Jurkat, Clone E6-1 (cell line): ENCODE data around the gene PLEKHA6.
"Not testable (repeated sequence)": the region's sequence is repeated elsewhere in the genome, so short reads cannot be mapped to it uniquely, and the experiment has no call there.

Experiments
- DNase-seq: peaks from one replicate; pipeline ENCODE4 v3.0.0-alpha.2; 2011; ENCODE audit warnings: low read depth, low spot score
- H3K4me3 ChIP-seq: 2 replicates; pipeline ENCODE4 v1.5.1; 2011; ENCODE audit warnings: mild to moderate bottlenecking, low read length, control low read depth, moderate library complexity

Gene PLEKHA6

DNA sequence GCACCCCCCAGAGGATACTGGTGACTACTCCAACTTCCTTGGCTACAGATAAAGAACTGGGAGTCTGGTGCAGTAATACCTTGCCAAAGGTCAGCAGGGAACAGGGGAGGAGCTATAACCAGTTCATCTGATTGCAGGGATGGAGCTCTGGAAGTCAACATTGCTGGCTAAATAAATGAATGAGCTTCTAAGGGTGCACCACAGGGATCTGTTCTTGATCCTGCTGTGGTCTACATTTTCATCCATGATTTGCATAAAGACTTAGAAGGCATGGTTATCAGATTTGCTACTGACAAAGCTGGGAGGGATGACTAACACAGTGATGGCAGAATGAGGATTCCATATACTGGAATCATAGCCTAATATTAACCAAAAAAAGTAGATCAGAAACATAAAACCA is 18.3 kb downstream of the PLEKHA6 start:
- no peak overlapping the region for H3K4me3 ChIP-seq
- no peak for DNase-seq

DNA sequence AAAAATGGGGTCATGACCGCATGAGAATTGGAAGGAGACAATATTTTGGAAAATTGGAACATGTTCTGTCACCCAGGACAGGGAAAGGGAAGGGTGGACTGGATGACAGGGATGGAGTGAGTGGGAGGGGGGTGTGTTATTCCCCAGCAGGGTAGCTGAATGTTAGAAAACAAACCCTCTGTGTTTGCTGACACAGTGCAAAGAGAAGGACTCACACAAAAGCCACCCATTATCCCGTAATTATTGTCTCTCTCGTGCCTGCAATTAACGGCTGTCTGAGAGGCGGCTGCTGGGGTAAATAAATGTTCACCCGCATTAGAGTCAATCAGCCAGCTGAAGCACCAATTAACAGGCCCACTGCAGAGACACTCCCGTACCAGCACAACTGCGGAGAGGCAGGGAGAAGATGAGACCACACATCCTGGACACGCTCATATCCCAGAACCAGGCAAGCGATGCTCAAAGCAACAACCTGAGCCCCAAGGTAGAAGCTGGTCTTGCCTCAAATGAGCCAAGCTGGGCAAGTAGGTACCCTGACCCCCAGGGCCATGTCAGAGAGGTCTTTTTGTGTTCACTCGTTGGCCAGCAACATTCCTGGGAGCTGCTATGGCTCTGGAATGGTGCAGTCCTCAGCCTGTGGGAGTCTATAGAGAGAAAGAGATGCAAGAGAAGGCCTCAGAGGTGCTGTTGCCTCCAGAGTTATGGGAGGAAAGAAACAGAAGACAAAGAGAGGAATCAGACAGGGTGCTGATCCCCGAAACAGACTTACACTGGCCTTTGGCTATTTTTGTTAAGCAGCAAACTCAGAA is 19.4 kb downstream of the PLEKHA6 start:
- no peak overlapping the region for H3K4me3 ChIP-seq
- no peak for DNase-seq

DNA sequence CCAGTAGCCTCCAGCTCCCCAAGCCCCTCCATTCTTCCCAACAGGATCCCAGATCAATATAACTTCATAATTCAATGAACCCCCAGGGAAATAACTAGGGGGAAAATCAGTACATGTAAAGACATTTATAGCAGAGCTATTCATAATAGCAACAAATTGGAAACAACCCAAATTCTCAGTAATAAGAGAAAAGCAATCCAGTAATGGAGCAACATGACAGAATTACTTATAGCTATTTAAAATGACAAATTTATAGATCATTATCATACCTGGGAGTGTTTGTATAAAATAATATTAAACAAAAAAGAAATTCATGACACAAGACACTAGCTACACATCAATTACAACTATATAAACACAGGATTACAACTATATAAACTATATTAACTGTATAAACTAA is 20.2 kb downstream of the PLEKHA6 start:
- no peak overlapping the region for H3K4me3 ChIP-seq
- DNase-seq, result no peak

DNA sequence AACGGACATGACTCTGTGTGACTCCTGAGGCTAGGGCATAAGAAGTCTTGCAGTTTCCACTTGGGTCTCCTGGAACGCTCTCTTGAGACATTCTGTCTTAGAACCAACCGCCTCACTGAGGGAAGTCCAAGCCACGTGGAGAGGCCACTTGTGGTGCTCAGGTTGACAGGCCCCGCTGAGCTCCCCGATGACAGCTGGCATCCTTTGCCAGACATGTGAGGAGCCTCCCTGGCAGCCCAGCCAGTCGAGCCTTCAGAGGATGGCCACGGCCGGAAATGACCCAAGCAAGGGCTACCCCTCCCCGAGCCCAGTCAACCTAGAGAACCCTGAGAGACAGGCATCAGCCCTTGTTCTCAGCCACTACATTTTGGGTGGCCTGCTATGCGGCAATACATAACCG is 20.7 kb downstream of the PLEKHA6 start:
- DNase-seq, result no peak
- no peak overlapping the region for H3K4me3 ChIP-seq

DNA sequence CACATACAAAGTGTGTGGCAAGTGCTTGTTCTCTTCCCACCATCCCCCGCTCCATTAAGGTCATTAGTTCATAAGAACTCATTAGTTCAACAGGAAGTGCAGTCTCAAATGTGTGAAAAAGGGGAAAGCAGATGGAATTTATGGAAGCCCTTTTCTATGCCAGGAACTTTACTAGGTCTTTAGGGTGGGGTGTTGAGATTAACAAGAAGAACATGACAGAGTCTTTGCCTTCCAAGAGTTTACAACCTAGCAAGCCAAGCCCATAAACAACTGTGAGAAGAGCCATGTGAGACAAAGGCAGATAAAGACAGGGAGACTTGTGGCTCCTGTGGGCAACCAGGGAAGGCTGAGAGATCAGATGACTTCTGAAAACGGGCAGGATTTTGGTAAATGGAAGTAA is 21.4 kb downstream of the PLEKHA6 start:
- DNase-seq, result no peak
- no peak overlapping the region for H3K4me3 ChIP-seq

DNA sequence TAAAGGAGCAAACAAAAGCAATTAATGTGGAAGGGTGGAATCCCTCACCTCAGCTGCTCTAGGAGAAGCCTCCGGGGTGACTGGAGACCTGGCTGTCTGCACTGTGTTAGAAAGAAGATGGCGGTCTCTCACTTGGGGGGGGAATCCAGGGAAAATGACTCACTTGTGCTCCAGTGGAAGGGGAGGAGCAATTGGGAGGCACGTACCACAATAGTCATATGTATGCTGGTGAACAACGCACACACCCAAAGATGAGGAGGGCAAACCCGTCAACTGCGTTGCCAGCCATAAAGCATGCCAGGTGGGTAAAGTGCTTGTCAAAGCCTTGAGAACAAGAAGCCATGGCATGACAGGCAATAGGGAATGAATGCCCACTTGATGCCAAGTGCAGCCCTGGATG is 22.1 kb downstream of the PLEKHA6 start:
- no peak for DNase-seq
- no peak overlapping the region for H3K4me3 ChIP-seq

DNA sequence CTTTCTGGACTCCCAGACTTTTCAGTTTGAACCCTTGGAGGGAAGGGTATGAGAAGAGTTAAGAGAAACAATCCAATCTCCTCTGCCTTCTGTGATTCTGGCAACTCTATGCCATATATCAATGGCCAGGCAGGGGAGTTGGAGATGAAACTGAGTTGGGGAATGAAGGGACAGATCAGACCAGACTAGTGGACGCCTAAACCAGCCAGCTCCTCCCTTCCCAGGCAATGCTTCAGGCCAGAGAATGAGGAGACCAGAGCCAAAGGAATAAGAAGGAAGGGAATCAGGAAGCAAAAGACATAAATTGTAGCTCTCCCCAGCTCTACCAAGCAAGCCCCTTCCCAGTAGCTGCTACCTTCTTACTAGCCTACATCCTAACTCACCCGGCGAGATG is 22.7 kb downstream of the PLEKHA6 start:
- DNase-seq, result no peak
- H3K4me3 ChIP-seq, result no peak overlapping the region

DNA sequence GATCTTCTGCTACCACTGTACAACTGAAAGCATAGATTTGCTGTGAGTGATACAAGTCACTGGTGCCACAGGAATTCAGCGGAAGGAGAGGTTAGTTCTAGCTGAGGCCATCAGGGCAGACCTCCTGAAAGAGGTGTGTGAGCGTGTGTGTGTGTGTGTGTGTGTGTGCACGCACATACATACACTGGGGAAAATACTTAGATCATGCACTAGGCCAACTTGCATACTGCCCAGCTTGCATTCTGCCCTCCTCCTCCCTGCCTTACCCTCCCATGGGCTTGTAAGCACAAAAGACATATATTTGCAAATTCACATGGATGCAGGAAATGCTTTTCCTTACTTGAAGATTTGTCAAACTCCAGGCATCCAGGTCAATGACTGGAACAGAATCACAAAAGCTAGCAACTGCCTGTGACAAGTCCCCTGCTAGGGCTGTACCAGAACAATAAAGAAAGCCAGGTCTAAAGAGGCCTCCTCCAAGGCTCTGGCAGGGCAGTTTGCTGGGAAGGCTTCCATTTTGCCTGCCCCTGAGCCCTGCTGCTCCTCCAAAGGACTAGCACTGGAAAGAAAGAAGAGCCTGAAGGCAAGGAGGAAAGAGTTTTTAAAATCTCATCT is 23.2 kb downstream of the PLEKHA6 start:
- no peak overlapping the region for H3K4me3 ChIP-seq
- no peak for DNase-seq

DNA sequence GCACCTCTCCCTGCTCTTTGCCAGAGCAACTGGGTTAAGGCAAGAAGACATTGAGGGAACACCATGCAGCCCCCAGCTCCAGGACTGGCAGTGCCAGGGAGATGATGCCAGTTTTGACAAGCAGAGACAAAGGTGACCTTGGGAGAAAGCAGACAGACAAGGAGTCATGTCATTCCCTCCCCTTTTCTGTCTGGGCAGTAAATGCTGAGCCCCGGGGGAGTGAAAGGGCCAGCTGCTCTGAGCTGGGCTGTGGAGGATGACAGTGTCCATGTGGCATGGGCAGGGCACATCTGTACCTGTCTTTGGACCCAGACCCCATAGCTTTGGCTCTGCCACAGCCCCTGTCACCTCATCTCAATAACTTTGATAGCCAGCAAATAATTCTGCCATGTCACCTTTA is 24.2 kb downstream of the PLEKHA6 start:
- DNase-seq, result no peak
- no peak overlapping the region for H3K4me3 ChIP-seq

DNA sequence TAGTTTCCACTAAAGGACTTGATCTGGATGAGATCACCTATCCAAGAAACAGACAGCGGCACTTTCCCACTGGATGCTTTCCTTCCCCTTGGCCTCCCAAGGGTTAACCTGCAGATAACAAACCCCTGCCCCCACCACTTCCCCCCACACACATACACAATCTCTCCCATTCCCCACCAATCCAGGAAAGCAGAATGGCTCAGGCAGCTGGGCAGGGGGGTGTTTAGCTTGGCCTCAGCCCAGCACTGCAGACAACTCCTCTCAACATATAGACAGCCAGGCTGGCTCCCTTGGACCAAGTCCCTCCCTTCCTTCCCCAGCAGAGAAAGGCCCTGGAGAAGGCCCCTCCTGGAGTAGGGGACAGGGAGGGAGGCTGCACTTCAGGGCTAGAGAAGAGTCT is 24.6 kb downstream of the PLEKHA6 start:
- no peak for DNase-seq
- no peak overlapping the region for H3K4me3 ChIP-seq

DNA sequence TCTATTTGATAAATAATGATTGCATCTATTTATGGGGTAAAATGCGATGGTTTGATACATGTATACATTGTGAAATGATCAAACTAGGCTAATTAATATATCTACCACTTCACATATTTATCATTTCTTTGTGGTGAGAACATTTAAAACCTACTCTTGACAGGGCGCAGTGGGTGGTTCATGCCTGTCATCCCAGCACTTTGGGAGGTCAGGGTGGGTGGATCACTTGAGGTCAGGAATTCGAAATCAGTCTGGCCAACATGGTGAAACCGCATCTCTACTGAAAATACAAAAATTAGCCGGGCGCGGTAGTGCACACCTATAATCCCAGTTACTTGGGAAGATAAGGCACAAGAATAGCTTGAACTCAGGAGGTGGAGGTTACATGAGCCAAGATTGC is 25.3 kb downstream of the PLEKHA6 start:
- no peak for DNase-seq
- H3K4me3 ChIP-seq, result no peak overlapping the region

DNA sequence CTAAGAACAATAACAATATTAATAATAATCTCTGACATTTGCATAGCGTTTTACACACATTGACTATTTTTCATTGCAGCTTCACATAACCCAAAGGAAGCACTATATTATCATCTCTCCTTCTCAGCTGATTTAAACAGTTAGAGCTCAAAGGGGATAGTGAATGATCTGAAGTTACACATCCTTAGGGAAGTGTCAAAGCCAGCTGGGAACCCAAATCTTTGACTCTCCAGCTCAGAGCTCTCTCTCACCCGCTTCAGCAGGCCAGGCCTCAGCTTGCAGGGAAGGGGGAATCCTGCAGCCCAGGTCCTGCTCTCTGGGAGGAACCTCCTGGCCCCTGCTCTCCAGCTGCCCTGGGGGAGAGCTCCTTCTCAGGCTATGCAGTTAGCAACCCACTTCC is 26.3 kb downstream of the PLEKHA6 start:
- H3K4me3 ChIP-seq, result no peak overlapping the region
- no peak for DNase-seq

DNA sequence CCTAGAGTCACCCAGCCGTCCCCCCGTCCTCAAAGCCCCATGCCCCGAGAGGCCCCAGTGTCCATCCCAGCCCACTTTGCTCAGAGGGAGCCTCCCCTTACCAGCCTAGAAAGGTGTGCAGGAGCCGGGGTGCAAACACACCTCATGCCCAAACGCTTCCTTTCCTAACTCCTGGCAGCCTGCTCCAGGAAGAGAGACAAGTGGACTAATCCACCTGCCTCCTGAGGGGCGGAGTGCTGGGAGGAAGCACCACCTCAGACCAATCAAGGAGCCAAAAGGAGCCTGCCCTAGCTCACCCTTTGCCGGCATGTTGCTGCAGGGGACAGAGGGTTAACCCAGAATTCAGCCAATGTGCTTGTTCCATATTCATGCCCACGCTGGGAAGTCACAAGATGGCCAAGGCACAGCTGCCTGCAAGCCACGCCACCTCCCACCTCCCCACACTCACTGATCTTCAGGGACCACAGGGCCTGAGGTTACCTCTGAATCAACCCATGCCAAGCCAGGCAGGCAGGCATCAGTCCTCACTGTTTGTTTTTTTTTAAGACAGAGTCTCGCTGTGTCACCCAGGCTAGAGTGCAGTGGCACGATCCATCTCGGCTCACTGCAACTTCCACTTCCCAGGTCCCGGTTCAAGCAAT is 27.8 kb downstream of the PLEKHA6 start:
- H3K4me3 ChIP-seq, result no peak overlapping the region
- no peak for DNase-seq

DNA sequence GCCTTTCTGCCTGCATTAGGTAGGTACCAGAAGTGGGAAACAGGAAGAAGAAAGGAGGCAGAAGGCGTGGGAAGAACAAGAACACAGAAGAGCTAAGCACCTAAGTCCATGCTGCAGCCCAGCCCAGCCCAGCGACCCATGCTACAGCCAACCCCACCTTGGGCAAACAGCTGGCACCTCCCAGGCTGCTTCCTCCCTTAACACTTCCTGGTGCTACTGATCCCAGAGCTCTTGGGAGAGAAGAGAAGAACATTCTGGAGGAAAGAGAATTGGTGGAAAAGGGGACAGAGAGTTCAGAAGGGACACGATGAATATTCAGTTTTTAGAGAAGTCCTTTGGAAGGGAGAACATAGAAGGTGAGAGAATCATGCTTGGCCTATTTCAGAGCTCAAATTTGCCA is 28.5 kb downstream of the PLEKHA6 start:
- no peak overlapping the region for H3K4me3 ChIP-seq
- DNase-seq, result no peak

DNA sequence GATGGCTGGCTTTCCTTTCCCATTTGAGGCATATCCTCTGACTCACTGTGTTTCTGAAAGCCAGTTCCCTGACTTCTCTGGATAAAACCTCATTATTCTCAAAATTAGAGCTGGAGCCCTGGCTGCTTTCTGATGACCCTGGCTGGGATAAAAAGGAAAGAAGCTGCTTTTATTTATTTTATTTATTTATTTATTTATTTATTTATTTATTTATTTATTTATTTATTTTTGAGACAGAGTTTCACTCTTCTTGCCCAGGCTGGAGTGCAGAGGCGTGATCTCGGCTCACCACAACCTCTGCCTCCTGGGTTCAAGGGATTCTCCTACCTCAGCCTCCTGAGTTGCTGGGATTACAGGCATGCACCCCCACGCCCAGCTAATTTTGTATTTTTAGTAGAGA is 31.9 kb downstream of the PLEKHA6 start:
- not testable (repeated sequence) for H3K4me3 ChIP-seq, DNase-seq

DNA sequence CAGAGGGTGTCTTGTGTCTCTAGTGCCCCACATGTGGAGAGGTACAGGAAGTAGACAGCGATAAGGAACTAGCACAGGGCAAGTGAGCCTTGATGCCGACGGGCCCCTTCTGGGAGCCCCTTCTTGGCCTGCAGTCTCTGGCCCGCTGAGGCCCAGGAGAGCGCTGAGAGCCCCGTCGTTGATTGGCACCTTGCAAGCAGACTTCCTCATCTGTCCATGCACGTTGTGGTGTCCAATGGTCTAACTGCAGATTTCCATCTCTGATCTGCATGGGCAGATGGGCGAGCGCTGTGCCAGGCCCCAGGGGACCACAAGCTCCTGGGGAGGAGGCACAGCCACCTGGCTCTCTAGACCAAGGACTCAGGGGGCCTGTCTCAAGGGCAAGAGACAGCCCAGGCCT is 32.4 kb downstream of the PLEKHA6 start:
- no peak overlapping the region for H3K4me3 ChIP-seq
- no peak for DNase-seq

DNA sequence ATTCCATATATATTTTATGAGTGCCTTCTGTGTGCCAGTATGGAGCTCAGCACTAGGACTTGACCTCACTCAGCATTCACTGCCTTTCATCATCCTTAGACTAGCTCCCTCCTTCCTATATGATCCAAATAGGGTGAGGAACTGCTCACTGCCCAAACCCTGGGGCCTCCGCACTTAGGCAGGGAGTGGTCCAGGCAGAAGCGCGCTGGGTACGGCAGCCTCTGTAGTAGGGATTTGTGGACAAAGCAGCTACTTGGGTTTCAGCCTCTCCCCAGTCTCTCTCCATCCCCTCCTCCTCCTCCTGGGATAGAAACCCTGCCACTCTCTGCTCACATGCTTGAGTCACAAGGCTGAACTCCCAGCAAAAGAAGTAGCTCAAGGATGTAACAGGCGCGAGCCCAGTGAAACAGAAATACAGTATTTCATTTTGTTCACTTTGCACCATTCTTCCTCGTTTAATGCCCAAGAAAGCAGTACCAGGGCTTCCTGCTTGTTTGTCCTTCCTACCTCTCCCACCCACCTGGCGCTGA is 32.9 kb downstream of the PLEKHA6 start:
- DNase-seq, result no peak
- H3K4me3 ChIP-seq, result no peak overlapping the region

DNA sequence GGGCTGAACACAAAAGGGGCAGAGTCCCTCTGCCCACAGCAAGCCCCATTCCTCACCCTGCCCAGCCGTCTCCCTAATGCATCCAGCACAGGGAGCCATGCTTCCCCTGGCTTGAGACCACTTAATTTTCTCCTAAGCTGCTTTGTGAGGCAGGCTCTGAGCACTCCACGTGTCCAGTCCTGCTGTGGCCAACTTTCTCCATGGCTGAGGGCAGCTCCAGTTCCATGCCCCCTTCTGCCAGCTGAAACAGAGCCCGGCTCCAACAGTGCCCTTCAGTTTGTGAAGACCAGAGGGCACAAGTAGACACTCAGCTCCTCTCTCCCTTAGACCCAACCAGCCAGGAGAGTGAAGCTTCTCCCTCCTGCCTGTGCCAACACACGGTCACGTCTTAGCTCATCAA is 33.8 kb downstream of the PLEKHA6 start:
- no peak overlapping the region for H3K4me3 ChIP-seq
- no peak for DNase-seq

DNA sequence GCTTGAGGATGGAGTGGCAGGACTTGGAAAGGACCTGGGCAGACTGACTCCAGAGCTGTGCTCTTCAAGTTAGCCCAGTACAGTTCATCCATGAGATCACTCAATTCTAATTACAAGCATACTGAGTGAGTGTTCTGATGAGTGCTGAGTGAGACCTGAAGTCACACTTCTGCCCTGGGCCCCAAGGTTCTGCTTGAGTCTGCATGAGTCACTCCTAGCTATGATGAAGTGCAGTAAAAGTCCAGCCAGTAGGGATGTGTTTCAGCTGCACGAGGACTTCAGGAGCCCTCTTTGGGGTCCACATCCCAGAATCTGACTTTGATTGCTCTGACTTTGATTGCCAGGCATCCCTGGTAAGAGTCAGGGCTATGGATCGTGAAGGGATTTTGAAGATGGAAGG is 35.8 kb downstream of the PLEKHA6 start:
- no peak for DNase-seq

DNA sequence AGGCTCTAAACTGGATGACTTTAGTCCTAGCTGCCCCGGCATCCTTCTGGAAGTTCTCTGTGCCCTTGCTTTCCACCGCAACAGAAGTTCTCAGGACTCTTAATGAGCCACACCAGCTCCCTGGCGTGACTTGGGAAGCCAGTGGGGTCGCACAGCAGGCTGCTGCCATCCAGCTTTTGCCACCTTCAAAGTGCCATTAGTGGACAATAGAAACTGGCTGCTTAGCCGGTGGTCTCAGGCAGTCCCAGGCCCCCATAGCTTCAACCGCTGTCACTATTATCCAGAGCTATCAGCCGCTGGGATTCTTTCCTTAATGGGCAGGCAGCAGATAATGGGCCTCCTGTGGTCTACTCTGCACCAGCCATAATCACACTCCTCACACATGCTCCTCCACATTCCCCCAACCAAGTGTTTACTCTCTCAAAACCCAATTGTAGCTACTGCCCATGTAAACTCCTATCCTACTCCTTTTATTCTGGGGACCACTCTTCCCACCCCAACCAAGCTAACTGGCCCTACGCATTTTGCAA is 37.3 kb downstream of the PLEKHA6 start:
- DNase-seq, result no peak

More for the DNA sequence above, 35.8 kb downstream of the PLEKHA6 start:
- H3K4me3 ChIP-seq, result no peak overlapping the region

More for the DNA sequence above, 37.3 kb downstream of the PLEKHA6 start:
- no peak overlapping the region for H3K4me3 ChIP-seq
